IPS-11a (cell line): Measurements from ENCODE around the gene MIPEP.

Experiments
- H3K4me3 ChIP-seq: one replicate; pipeline ENCODE4 v1.5.1; 2013; ENCODE audit warnings: low read depth, low read length, control low read depth

The MIPEP gene

DNA sequence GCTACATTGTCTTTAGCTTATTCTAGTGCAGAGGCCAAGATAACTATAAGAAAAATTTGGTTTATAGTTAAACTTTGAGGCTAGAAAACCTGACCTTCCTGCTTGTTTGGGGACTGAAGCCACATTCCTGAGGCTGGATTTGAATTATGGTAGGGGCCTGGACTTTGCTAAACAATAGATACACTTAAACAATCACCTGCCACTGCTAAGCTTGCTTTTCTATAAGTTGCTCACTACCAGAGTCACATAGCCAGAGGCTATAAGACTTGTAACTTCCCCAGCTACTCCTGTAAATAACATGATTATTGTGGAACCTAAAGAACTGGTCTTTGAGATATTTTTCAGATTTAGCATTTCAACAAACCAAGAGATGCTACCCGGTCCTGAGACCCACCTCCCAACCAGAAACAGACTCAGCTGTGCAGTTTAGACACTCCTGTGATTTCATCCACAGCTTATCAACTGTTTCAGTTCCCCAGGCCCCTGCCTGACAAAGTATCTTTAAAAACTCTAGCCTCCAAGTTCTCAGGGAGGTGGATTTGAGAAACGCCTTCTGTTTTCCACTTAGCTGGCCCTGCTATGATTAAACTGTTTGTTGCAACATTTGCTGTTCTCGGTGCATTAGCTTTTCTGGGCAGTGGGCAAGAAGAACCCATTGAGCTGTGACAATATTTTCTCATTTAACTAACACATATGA, 77.7 kb downstream of the MIPEP start:
- H3K4me3 ChIP-seq = no peak overlapping the region

DNA sequence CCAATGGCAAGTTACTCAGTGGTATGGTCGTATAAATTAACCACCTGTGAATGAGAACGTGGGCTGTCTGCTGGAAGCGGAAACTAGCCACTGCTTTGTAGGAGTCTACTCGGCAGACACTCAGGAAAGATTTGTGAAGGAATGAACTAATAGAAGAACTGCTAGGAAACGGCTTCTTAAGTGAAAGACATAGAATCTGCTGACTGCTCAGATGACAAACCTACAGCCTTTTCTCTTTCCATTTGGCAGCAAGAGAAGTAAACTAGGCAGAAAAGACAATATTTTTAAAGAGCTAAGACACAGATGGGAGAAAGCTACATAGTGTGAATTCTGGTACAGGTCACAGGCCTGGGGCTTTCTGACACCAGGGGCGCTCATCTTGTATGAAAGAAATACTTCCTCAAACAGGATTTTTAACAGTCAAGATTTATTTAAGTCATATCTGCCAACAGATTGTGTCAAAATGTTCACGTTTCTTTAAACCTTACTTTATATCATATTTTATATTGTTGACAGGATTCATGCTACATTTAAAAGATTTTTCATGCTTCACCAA, 78.4 kb downstream of the MIPEP start:
- H3K4me3 ChIP-seq = no peak overlapping the region

DNA sequence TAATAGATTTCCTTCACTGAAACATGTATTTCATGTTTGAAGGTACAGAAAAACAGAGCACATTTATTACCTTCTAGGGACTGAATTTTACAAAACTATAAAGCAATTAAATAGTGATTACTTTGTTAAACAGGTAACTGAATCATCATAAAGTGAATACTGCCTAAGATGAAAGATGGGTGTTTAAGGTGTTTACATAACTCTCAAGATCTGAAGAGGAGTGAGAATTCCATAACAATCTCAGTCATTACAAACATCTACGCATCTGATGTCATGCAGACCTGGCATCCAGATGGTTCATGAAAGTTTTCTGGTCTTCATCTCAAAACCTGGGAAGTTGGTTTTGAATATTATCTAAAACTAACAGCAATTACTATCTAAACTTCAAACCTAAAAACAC, 80.4 kb downstream of the MIPEP start:
- no peak overlapping the region for H3K4me3 ChIP-seq

DNA sequence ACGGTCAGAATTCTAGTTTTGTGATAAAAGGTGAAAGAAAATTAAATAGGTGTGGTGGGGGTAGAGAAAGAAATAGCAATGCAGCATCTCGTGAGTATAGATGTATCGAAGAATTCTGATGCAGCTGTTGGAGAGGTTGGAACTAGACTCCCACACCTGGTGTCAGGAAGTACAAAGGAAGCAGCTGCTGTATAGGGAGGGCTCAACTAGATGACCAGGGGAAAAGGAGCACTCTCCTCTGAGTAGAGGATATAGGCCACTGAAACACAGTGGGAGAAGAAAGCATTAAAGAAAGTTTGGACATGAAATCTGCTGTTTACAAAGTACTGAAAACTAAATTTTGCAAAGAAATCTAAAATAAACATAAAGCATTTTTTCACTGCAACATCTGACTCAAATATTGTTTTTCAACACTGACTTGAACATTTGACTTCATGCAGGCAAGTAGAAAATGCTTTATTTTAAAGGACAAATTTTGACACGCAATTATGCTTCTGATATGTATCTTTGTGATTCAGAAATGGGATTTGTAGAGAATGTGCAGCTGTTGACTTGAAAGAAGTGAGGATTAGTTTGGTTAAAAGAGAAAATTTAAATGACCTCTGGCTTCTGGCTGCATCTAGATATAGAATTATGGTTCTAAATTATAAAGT, 82.2 kb downstream of the MIPEP start:
- H3K4me3 ChIP-seq = no peak overlapping the region

DNA sequence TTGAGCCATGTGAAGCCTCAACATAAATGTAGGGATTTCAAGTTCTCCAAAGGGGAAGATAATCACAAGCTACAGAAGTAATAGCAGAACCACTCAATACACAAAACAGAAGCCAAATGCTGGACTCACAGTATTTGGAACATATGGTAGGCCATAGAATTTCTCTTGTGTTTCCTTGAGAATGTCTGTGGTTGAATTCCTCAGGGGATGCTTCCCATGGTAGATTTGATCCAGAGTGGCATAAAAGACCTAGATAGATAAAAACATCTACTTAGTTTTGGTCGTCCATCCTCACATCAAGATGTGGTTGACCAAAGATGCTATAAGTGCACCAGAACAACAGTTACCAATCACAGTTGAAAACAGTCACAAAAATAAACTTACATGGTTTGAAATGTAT, 83.4 kb downstream of the MIPEP start:
- H3K4me3 ChIP-seq = no peak overlapping the region

DNA sequence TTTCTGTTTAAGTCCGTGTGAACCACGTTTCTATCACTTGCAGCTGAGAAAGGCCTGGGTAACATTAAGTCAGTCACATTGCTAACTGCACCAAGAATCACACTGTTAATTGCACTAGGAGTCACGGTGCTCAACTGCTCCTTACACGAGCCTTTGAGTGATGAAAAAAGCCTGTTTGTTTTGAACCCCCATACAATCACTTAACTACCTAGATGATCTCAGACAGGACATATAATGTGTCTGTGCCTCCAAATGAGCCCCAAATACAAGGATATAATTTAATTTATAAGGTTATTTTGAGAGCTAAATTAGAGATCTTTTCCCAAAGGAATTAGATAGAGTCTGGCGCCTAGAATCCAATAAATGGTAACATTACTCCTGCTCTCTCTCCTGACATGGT, 84.1 kb downstream of the MIPEP start:
- no peak overlapping the region for H3K4me3 ChIP-seq

DNA sequence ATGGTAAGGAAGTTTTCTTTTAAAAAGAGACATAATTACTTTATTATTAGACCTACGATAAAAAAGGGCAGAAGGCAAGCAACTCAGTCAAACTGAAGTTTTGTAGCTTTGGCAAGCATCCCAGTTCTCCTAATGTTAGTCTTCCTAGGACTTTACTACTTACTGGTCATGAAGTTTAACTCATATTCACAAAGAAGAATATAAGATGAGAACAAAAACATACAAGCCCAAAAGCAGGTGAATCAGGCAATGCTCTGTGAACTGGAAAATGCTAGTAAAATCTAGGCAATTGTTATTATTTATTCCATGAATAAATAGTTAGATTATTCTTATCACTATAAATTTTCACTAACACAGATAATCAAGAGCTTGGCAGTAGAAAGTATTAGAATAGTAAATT, 85.0 kb downstream of the MIPEP start:
- H3K4me3 ChIP-seq = no peak overlapping the region

DNA sequence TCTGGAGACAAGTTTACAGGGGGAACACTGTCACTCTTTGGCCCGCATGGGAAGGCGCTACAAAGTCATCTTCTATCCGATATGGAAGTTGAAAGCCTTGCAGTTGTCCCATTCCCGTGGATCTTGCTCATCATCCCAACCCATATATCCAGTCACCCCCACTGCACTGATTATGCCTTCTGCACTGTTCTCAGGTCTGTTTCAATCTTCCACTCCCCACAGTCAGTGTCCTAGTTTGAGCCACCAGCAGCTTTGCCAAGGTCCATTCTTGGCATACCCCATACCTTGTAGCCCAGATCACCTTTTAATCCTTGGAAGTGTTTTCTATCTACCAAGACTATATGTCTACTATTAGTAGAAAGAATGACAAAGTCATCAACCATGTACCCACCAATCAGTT, 88.1 kb downstream of the MIPEP start:
- H3K4me3 ChIP-seq = no peak overlapping the region

DNA sequence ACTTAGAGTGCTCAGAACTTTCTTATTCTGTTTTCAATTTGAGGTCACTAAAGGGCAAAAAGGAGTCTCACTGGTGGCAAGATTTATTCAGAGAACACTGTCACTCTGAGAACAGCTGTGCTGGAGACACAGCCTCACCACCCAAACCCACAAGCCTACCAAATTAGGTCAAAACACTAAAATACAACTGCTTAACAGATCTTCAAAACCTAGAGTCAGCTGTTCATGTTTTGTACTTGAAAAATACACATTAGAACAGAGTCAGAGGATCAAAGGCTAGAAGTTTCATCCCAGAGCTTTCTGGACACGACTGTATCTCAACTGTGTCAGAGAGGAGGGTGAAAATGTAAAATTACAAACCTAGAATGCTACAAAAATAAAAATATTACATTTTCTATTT, 89.3 kb downstream of the MIPEP start:
- no peak overlapping the region for H3K4me3 ChIP-seq

DNA sequence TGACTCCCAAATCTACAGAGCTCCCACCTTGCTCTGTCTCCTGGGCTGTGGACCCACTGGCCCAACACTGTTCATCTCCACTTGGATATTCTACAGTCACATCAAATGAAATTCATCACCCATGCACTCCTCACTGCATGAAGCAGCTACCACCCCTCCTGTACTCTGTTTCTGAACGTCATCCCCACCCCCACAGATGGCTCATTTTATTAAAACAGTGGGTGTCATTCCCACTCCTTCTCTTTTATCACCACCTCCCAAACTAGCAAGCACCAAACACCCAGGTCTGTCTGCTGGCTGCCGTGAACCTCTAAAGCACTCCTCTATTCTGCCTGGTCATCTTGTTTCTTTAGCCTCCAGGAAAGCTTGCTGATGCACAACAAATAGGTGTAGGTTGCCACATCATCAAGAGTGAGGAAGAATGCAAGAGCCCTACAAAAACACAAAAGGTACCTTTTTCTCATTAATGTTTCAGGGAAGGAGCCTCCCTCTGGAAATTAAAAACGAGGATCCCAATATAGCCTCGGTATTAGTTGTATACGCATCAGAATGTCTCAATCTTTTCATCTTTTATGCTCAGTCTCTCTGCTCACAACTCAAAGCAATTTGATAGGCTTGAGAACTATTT, 91.8 kb downstream of the MIPEP start:
- H3K4me3 ChIP-seq = no peak overlapping the region

DNA sequence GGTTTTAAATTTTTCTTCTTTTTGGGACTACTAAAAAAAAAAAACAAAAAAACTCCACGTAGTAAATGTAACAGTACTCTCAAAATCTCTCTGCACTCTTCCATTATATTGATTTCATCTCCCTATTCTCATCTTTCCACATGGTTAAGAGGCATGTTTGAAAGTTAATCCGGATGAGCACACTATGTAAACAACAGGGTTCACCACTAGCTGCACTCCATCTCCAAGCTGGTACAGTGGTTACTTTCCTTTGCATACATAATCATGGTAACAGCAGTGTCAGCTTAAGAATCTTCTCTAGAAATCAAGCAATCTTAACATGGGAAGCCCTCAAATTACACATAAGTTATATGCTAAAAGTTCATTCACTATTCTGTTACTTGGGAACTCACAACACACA, 92.6 kb downstream of the MIPEP start:
- H3K4me3 ChIP-seq = no peak overlapping the region

DNA sequence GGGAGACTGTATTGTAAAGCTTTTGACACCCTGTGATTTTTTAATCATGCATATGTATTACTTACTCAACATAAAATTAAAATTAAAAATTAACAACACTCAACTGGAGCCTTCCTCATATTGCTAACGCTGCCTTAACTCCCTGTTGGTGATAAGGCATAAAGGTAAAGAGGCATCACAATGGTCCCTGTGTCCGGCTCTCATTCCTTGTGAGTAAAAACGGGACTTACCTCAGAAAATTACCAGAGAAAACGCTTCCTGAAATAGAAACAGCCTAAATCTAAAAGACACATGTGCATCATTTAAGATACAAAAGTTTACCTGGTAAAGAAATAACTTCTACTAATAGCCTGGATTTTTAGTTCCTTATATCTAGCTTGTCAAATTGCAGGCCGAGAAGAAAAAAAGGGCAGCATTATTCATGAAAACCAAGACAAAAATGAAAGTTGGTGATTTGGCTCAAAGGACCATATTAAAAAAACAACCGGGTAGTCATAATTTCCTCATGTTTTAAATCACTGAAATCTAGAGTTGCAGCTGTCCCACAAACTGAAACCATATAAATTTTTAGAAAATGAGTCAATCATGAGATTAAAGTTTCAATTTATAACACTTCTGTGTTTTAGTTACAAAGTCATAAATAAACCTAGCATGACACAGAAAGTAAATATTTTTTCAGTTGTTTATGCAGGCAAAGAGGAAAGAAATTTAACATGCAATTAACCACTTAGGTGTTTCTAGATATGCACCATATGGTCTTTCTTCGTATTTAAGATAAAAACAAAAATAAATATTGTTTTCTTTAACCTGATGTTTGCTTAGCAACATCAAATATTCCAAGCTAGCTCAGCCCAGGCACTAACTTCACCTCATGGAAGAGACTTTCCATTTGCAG, 94.7 kb downstream of the MIPEP start:
- no peak overlapping the region for H3K4me3 ChIP-seq

DNA sequence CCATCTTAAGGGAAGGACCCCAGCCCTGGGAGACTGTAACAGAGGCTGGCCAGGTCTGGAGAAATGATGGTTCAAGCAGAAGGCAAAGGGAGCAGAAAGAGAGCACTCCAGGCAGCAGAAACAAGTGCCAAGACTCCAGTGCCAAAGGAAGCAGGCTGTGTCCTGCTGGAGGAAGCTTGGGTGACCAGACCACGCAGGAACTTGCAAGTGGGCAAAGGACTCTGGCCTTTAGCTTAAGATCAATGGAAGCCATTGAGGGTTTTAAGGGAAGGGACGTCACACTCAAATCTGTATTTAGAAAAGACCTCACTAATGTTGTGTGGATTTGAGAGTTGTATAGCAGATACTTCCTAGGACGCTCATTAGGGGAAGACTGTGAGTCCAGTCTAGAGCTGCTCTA, 95.5 kb downstream of the MIPEP start:
- no peak overlapping the region for H3K4me3 ChIP-seq

DNA sequence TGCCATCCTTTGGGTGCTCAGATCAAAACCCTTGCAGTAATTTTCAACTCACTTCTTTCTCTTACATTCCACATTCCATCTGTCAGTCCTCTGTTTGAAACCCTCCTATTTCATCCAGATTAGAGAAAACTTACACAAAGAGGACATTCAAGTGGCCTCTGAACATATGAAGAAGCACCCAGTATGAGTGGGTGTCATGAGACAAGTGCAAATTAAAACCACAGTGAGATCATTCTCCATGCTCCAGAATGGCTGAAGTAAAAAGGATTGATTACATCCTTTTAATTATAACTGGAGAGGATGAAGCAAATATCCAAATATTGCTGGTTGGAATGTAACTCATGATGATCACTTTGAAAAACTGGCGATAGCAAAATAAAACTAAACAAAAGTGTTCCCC, 96.5 kb downstream of the MIPEP start:
- H3K4me3 ChIP-seq = no peak overlapping the region

DNA sequence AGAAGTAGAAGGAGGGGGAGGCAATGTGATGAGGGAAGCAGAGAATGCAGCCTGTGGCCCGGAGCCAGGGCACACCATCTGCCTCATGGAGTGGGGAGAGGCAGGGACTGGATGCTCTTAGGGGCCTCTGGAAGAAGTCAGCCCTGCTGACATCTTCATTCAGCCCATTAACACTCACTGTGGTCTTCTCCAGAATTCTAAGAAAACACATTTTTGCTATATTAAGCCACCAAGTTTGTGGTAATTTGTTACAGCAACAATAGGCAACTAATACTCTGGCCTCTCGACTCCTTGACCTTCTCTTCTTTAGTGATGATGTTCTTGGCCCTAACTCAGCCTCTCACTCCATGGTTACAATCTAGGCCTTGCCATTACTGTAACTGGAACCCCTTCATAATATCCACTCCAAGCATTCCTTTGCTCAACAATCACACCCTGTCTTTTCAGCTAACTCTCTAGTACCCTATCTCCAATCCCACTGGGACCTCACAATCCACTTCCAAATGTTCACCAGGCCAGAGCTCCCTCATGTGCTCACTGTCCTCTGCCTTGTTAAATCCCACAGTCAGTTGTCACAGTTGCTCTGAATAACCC, 98.5 kb downstream of the MIPEP start:
- no peak overlapping the region for H3K4me3 ChIP-seq

DNA sequence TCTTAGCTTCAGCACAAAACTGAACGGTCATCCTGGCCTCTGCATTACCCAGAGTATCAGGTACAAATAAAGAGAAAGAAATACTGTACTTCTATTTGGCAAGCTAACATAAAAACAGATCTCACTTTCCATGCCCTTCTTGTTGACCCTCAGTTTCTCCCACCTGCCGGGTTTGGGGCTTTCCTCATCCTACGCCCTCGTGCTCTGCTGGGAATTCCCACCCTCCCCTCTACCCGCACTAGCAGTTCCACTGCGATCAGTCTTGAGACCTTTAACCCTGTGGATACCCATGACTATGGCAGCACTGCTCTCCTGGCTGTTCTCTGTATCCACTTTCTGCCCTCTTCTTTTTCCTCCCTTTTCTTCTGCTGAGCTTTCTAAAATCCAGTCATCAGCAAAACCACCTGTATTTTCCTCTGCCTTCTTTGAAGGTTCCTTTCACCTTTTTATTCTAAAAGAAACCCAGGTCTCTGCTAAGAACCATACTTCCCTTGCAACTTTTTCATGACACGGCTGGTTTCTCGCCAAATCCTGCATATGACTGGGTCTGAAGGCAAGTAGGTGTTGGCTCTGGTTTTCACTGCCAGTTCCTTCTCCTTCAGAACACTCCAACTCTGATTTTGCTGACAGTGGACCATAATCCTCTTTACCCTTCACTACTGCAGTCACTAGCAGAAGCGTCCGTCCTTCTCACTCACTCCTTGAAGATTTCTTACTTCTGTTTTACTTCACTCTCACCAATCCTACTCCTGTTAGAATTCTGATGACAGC, 99.4 kb downstream of the MIPEP start:
- H3K4me3 ChIP-seq = no peak overlapping the region

DNA sequence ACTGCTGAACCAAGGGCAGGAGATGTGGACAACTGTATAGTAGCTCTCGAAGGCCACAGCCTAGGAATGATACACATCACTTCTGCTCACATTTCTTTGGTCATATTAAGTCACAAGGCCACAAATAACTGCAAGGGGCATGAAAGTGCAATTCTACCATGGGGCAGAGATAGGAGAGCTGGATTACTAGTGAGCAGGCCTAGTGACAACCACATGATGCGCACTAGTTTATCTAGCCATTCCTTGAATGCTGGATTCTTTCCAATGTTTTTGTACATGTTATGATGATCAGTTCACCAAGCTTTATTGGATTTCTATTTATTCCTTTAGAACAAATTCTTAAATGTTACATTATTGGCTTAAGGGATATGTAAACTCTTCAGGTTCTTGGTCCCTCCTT, 100.7 kb downstream of the MIPEP start:
- no peak overlapping the region for H3K4me3 ChIP-seq

DNA sequence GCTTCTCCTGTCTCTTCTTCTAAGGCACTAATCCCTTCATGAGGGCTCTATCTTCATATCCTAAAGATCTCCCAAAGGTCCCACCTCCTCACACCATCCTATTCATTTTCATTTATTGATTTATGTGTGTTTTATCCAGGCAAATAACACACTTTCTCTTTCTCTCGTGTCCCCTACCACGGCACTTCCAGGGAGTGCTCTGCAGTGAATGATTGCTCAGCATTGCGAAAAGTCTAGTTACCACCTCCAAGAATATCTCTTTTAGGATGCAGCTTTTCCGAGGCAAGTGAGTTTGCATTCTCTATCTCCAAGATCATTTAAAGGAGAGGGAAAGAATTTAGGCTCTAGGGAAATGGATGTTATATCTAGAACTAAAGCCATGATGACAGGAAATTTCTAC, 101.7 kb downstream of the MIPEP start:
- H3K4me3 ChIP-seq = no peak overlapping the region

DNA sequence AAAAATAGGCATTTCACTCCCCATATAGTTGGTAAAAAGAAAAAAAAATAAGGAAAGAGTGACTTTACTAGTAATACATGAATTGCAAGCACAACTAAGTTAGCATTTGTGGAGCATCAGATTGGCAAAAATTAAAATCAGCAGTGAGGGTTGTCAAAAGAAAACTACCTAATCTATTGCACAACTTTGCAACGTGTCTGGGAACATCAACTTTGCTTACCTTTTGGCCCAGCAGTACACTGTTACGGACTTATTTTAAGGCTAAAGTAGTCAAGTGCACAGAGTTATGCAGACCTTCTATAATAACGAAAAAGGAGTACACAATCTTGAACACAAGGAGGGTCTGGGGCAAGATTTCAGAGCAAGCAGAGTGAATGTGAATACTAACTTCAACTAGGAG, 102.6 kb downstream of the MIPEP start:
- no peak overlapping the region for H3K4me3 ChIP-seq

DNA sequence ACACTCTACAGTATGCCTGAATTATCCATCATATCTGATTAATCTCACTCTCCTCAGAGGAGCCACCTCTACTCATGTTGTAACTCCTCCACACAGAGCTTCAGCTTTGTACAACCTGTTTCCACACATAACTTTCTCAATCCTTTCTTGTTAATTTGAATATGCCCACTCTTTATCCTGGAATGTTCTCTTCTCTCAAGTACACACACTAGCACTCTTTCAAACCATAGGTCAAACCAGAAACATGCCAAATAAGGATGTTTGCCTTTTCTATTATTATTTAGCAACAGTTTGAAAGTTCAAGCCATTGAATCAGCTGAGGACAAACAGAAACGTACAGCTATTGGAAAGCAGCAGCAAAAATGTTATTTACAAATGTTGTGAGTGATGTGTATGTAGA, 110.3 kb downstream of the MIPEP start:
- H3K4me3 ChIP-seq = no peak overlapping the region
